GM12891 (cell line): ENCODE results near the gene GDF15.
A peak's percentile ranks its signal among the peaks of the same experiment; 100 is the strongest.

ENCODE experiments used
- DNase-seq: peaks from one replicate; pipeline ENCODE4 v3.0.0; 2011; ENCODE audit warnings: low spot score; ENCODE audit not compliant: insufficient read length
- FAIRE-seq: peaks from 2 replicates; lab custom pipeline; 2011; peaks lifted over from hg19 to GRCh38; lab: Jason Lieb, UNC
- PAX5 ChIP-seq: IDR thresholded peaks from 2 replicates; pipeline ENCODE4 v1.6.1; 2011; ENCODE audit warnings: low read length, moderate library complexity, mild to moderate bottlenecking; ENCODE audit not compliant: insufficient read depth, severe bottlenecking
- POLR2A ChIP-seq: IDR thresholded peaks from 2 replicates; pipeline ENCODE4 v1.6.1; 2011; ENCODE audit warnings: low read depth, low read length, control low read depth
- POLR2AphosphoS5 ChIP-seq: IDR thresholded peaks from 2 replicates; pipeline ENCODE4 v1.6.1; 2011; ENCODE audit warnings: low read depth, low read length, control low read depth
- POU2F2 ChIP-seq: IDR thresholded peaks from 2 replicates; pipeline ENCODE4 v1.6.1; 2011; ENCODE audit warnings: low read depth, mild to moderate bottlenecking, control low read depth, low read length, moderate library complexity
- SPI1 ChIP-seq: IDR thresholded peaks from 2 replicates; pipeline ENCODE4 v1.6.1; 2011; ENCODE audit warnings: low read depth, low read length, control low read depth
- TAF1 ChIP-seq: IDR thresholded peaks from 2 replicates; pipeline ENCODE4 v1.6.1; 2011; ENCODE audit warnings: low read depth, low read length, control low read depth

Gene GDF15

DNA sequence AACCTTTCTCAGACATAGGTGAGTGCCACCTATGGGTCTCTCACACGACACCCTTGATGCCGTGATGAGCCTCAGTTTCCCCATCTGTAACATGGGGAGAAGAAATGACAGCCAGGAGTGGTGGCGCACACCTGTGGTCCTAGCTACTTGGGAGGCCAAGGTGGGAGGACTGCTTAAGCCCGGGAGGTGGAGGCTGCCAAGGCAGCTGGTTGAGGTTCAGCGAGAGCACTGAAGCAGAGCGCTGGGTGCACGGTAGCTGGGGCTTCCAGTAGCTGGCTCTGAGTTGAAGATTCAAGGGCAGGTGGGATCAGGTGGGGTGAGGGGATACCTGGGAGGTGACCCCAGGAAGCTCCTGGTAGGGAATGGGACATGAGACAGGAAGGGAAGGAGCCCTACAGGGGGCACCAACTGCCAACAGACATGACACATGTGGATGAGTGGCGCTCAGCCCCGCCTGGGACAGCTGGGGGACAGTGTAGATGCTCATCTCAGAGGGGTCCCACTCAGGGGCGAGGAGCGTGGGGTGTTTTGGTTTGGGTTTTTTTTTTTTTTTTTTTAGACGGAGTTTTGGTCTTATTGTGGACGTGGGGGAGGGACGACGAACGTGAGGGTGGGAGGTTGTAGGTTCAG lies 26.8 kb downstream of the GDF15 start:
- no peak for DNase-seq
- FAIRE-seq, result no peak
- TF ChIP-seq SPI1 (no peak), POU2F2 (no peak), TAF1 (no peak), PAX5 (no peak), POLR2AphosphoS5 (no peak), POLR2A (no peak)

DNA sequence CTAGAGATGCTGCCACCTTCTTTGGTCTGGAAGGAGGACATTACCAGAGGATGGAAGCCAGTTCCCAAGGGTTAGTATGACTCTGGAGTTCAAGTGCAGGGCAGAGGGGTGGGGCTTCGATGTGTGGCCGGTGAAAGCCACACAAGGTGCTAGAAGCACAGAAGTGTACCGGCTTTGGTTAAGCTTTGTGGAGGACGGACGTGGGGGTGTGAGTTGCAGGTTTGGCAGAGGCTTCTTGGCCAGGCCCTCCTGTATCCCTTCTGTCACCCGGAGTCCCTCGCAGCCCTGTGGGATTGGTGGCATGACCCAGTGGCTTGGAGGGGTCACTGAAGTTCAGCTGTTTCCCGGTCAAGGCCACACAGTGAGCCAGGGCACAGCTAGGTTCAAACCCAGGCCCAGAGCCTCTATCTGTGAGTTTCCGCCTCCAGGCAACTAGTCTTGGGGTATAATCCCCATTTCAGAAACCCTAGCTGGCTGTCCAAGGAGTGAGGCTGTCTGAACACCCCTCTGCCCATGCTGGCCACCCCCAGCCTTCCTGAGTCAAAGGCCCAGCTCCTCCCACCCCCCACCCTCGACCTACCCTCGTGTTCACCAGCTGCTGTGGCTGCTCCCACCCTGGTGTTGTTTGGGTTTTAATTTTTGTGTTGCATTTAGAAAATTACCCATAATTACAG lies 28.7 kb downstream of the GDF15 start:
- DNase-seq (no peak), FAIRE-seq (peak; percentile 87)
- no peak for TF ChIP-seq SPI1
- no peak for TF ChIP-seq POU2F2
- TF ChIP-seq POLR2AphosphoS5, result no peak
- no peak for TF ChIP-seq TAF1

DNA sequence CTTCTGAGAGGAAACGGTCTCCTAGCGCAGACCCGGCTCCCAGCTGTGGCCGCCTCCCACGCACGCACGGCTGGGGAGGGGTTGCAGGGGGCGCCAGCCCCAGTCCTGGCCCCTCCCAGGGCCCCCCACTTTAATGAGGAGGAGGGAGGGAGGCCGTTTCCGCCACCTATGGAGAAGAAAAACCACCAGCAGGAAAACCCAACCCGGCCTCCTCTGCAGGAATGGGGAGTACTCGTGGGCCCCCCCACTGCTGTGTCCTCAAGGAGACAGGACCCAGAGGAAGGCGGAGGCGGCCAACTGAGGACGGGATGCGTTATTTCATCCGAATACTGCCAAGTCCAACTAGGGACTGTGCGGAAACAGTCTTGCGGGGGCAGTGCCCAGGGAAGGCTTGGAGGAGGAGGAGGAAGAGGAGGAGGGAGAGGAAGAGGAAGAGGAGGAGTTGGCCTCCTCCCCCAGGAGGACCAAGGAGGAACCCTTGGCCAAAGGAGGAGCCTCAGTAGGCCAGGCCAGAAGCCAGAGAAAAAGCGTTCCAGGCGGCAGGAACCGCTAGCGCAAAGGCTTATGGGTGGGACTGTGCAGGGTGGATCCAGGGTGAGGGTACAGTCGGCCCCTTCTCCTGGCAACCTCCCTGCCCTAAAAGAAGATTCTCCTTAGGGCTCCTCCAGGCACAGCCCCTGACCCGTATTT lies 29.4 kb downstream of the GDF15 start:
- TF ChIP-seq SPI1, result no peak; the same call in 1 of the 2 replicates
- TF ChIP-seq PAX5, result no peak
- no peak for TF ChIP-seq POU2F2
- TF ChIP-seq POLR2A, result no peak
- TF ChIP-seq TAF1, result no peak
- no peak for TF ChIP-seq POLR2AphosphoS5
- FAIRE-seq, result peak; percentile 43
- no peak for DNase-seq

DNA sequence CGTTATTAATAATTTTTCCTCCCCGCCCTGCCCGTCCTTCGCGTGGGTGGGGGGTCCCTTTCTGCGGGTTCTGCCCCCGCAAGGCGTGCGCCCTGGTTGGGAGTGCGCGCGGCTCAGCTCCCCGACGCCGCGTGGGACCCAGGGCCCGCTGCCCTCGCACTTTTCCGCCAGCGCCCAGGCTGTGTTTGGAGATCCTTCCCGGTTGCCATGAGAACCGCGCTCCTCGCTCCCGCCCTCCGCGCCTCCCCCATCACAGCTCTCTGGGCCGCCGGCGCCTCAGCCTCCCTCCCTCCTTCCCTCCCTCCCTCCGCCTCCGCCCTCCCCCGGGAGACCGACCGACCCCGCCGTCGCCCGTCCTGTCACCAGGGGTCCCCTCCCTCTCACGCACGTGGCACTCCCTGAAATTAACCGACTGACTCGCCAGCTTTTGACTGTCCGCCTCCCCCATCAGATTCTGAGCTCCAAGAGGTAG lies 30.9 kb downstream of the GDF15 start:
- DNase-seq (no peak), FAIRE-seq (peak; percentile 98)
- TF ChIP-seq POU2F2 (no peak), POLR2AphosphoS5 (no peak), POLR2A (no peak), SPI1 (no peak), PAX5 (no peak), TAF1 (no peak)

DNA sequence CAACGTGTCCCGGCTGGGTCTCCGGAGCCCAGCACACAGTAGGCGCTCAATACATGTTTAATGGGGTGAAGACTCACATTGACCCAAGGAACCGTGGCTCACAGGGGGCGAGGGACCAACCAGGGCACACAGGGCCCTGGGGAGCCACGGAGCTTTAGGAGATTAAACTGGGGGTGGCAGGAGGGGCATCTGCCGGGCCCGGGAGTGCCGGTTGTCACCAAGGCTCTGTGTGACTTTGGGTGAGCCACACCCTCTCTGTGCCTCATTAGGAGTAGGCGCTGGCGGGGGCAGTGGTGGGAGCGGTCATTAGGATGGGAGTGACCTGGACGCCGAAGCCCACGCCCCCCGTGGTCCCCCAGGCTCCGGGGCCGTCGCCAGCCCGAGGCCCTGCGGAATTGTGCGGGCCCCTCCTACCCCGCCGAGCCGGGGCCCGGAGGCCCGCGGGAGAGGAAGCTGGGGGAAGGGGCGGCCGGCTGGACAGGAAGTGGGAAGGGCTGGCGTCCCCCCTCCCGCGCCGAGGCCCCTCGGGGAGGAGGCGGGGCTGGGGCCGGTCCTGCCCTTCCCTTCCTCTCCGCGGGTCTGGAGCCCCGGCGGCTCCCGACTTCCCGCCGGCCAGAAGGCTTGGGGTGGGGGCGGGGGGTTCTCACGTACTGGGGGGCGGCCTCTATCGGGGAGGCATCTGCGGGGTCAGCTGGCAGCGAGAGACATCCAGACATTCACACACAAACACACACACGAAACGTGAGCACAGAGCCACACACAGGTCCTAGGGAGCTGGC lies 31.5 kb downstream of the GDF15 start:
- TF ChIP-seq TAF1, result no peak
- TF ChIP-seq POLR2A, result no peak
- TF ChIP-seq POLR2AphosphoS5, result no peak
- peak; percentile 34; the same call in 1 of the 2 replicates for TF ChIP-seq SPI1
- TF ChIP-seq POU2F2, result no peak
- TF ChIP-seq PAX5, result no peak
- no peak for FAIRE-seq
- no peak for DNase-seq

DNA sequence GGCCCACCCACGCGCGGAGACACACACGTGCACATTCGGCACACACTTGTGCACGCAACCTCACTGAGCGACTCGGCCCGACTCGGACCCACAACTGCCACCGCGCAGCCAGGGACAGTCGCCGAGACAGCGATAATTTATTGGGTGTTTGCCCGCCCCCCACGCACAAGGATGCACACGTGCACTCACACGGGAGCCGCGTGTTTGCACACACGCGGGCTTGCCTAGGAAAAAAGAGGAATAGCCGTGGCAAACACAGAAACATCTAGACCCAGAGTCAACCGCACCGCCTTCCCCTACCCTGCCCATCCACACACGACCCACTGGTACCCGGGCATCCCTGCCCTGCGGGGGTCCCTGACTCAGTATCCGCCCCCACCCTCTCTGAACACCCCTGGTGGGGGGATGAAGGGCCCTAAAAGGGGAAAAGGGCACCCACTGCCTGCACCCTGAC lies 32.1 kb downstream of the GDF15 start:
- DNase-seq, result no peak
- TF ChIP-seq POLR2AphosphoS5 (no peak), SPI1 (no peak), PAX5 (no peak), TAF1 (no peak), POU2F2 (no peak), POLR2A (no peak)
- peak; percentile 81 for FAIRE-seq

DNA sequence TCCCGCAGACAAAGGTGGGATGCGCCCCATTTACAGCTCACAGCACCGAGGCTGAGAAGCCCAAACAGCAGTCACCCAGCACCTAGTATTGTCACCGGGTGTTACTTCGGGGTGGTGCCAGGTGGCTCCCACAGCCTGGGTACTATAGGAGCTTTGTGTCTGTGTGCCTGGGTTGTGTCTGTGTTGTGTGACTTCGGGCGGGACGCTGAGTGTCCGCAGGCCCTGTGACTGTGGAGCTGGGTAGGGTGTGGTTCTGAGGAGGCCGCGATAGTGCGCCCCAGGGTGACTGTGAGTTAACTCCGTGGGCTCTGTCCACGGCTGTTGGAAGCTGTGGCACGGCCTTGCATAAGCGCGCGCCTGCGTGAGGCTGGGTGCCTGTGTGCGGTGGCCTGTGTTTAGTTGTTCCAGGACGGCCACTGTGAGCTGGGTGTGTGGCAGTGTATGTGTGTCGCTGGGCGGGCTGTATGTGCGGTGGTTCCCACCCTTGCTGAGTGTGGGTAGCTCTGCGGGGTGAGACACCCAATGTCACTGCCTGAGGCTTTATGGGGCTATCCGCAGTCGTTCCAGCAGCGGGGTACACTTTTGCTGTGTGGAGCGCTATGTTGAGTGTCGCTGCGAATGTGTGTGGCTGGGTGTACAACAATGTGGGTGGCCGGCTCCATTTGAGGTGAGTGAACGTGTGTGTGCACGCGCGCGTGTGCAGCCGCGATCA lies 32.7 kb downstream of the GDF15 start:
- no peak for DNase-seq
- no peak for FAIRE-seq
- TF ChIP-seq PAX5 (no peak), POU2F2 (no peak), POLR2AphosphoS5 (no peak), SPI1 (no peak), TAF1 (no peak), POLR2A (no peak)

DNA sequence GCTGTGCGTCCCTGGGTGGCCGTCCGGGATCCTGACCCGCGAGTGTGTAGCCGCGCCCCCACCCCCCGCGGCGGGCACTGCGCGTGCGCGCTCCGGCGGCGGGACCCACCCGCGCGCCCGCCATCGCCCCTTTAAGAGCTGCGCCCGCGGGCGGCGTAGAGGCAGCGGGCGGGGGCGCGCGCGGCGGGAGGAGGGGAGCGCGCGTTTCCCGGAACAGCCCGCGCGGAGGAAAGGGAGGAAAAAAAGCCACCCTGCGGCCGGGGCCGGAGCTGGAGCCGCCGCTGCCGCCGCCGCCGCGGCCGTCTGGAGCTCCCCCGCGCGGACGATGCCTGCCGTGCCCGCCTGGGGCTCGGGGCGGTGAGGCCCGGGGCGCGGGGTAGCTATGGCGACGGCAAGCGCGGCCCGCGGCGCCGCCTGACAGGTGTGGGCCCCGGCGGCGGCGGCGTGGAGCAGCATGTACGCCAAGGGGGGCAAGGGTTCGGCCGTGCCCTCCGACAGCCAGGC lies 33.3 kb downstream of the GDF15 start, which contains the start of gene SSBP4:
Gene SSBP4, plus strand, starts transcription at position 204 of the 504 bp plus-strand sequence. Its CDS starts 251 bp downstream, at position 455.
- FAIRE-seq, result peak; percentile 89
- DNase-seq, result peak; percentile 88
- TF ChIP-seq POLR2AphosphoS5 (no peak), POU2F2 (no peak), TAF1 (no peak), SPI1 (no peak)
